Liver (tissue), 9 donors: ENCODE data around the gene RAB30. TPM values are rescaled to one million over a fixed set of nuclear protein-coding genes. Genes with fewer than 3 reads are reported as not detected.

Source experiments
- DNase-seq: peaks from one replicate; pipeline ENCODE4 v3.0.0-alpha.2; 2017; ENCODE audit warnings: low spot score
- H3K27ac ChIP-seq, 2 donors: one replicate each; pipeline ENCODE4 v1.7.0; 2013; ENCODE audit warnings: inconsistent platforms in 2 of 2, low read length in 2 of 2, control low read depth in 1 of 2, low read depth in 1 of 2, mild to moderate bottlenecking in 1 of 2
- H3K27me3 ChIP-seq, 4 donors: one replicate each; pipeline versions ENCODE4 v1.6.1 to v1.7.0; 2013; ENCODE audit warnings: low read length in 3 of 4, inconsistent platforms in 1 of 4, mild to moderate bottlenecking in 1 of 4, moderate library complexity in 1 of 4; ENCODE audit not compliant: control insufficient read depth in 4 of 4, insufficient read depth in 4 of 4
- H3K36me3 ChIP-seq, 4 donors: one replicate each; pipeline versions ENCODE4 v1.6.1 to v1.7.0; 2013; ENCODE audit warnings: low read length in 3 of 4, mild to moderate bottlenecking in 3 of 4, low read depth in 1 of 4, moderate library complexity in 1 of 4; ENCODE audit not compliant: control insufficient read depth in 4 of 4, insufficient read depth in 3 of 4
- H3K4me1 ChIP-seq, 4 donors: one replicate each; pipeline versions ENCODE4 v1.6.1 to v1.7.0; 2013; ENCODE audit warnings: low read length in 3 of 4, mild to moderate bottlenecking in 3 of 4, moderate library complexity in 1 of 4; ENCODE audit not compliant: control insufficient read depth in 4 of 4, insufficient read depth in 4 of 4
- H3K4me3 ChIP-seq, 3 donors: one replicate each; pipeline versions ENCODE4 v1.6.1 to v1.7.0; 2013; ENCODE audit warnings: low read length in 3 of 3, control low read depth in 1 of 3, low read depth in 1 of 3, mild to moderate bottlenecking in 1 of 3
- H3K9ac ChIP-seq, 2 donors: one replicate each; pipeline ENCODE4 v1.7.0; 2013; ENCODE audit warnings: low read length in 2 of 2, mild to moderate bottlenecking in 2 of 2, moderate library complexity in 2 of 2, control low read depth in 1 of 2, low read depth in 1 of 2
- H3K9me3 ChIP-seq, 4 donors: one replicate each; pipeline versions ENCODE4 v1.6.1 to v1.7.0; 2013; ENCODE audit warnings: low read length in 3 of 4; ENCODE audit not compliant: control insufficient read depth in 4 of 4
- EGR1 ChIP-seq, 2 donors: IDR thresholded peaks; 2 replicates each; pipeline ENCODE4 v1.6.1; 2016 to 2018; ENCODE audit warnings: antibody characterized with exemption in 2 of 2, low read depth in 2 of 2
- FOXA1 ChIP-seq: IDR thresholded peaks from 2 replicates; pipeline ENCODE4 v1.6.1; 2016; ENCODE audit warnings: antibody characterized with exemption
- FOXA2 ChIP-seq: IDR thresholded peaks from 2 replicates; pipeline ENCODE4 v1.6.1; 2016; ENCODE audit warnings: antibody characterized with exemption
- GABPA ChIP-seq, 2 donors: IDR thresholded peaks in 1 of 2; conservative IDR thresholded peaks in 1 of 2; 2 replicates each; pipeline ENCODE4 v1.6.1; 2016; ENCODE audit warnings: antibody characterized with exemption in 2 of 2, mild to moderate bottlenecking in 1 of 2, moderate library complexity in 1 of 2
- HNF4A ChIP-seq, 2 donors: conservative IDR thresholded peaks; 2 replicates each; pipeline ENCODE4 v1.6.1; 2016; ENCODE audit warnings: antibody characterized with exemption in 2 of 2, mild to moderate bottlenecking in 2 of 2
- HNF4G ChIP-seq: IDR thresholded peaks from 2 replicates; pipeline ENCODE4 v1.6.1; 2016; ENCODE audit warnings: antibody characterized with exemption
- JUND ChIP-seq, 2 donors: IDR thresholded peaks; 2 replicates each; pipeline ENCODE4 v1.6.1; 2016; ENCODE audit warnings: antibody characterized with exemption in 2 of 2
- NR2F2 ChIP-seq: IDR thresholded peaks from 2 replicates; pipeline ENCODE4 v1.6.1; 2016; ENCODE audit warnings: antibody characterized with exemption
- RAD21 ChIP-seq, 2 donors: IDR thresholded peaks; 2 replicates each; pipeline ENCODE4 v1.6.1; 2016; ENCODE audit warnings: antibody characterized with exemption in 2 of 2, mild to moderate bottlenecking in 2 of 2
- RXRA ChIP-seq, 2 donors: IDR thresholded peaks; 2 replicates each; pipeline ENCODE4 v1.6.1; 2017 to 2018; ENCODE audit warnings: antibody characterized with exemption in 2 of 2, mild to moderate bottlenecking in 1 of 2
- SP1 ChIP-seq: IDR thresholded peaks from 2 replicates; pipeline ENCODE4 v1.6.1; 2018; ENCODE audit warnings: antibody characterized with exemption, mild to moderate bottlenecking
- TAF1 ChIP-seq: conservative IDR thresholded peaks from 2 replicates; pipeline ENCODE4 v1.6.1; 2016; ENCODE audit warnings: antibody characterized with exemption, mild to moderate bottlenecking
- YY1 ChIP-seq: IDR thresholded peaks from 2 replicates; pipeline ENCODE4 v1.6.1; 2016; ENCODE audit warnings: antibody characterized with exemption, mild to moderate bottlenecking
- WGBS: extraction: QIAGEN DNeasy Blood & Tissue Kit; methylation state at CpG from one replicate; pipeline ENCODE4 v1.1.7; 2013; 5-methylcytosine and 5-hydroxymethylcytosine counted together
- polyA plus RNA-seq, 2 donors: library from polyadenylated mRNA; stranded (reverse) in 1 of 2; unstranded in 1 of 2; fragments of 200-250 nt in 1 of 2; fragments of >200 nt in 1 of 2; fragmentation: Nextera tagmentation in 1 of 2; extraction: Ambion mirVana in 1 of 2; gene quantifications; one replicate each; pipeline versions ENCODE4 v1.2.1 to v1.2.3, GENCODE V29; 2013 to 2015
- total RNA-seq, 2 donors: library from RNA; depleted of rRNA; stranded (reverse); fragments of >200 nt; gene quantifications; one replicate each; pipeline ENCODE4 v1.2.3, GENCODE V29; 2014
- TF ChIP-seq, protein P1 (sequence below): IDR thresholded peaks from 2 replicates; pipeline ENCODE4 v1.6.1; 2016; ENCODE audit warnings: antibody characterized with exemption, mild to moderate bottlenecking
- TF ChIP-seq, protein P2 (sequence below): IDR thresholded peaks from 2 replicates; pipeline ENCODE4 v1.6.1; 2016; ENCODE audit warnings: antibody characterized with exemption
- TF ChIP-seq, protein P3 (sequence below): IDR thresholded peaks from 2 replicates; pipeline ENCODE4 v1.6.1; 2016; ENCODE audit warnings: antibody characterized with exemption
- TF ChIP-seq, protein P4 (sequence below): fragments of 150-350 bp; IDR thresholded peaks from 2 replicates; pipeline ENCODE4 v1.5.1; 2017; ENCODE audit warnings: improper control_type of control experiment, low read depth, low read length; ENCODE audit not compliant: missing input control
- TF ChIP-seq, protein P5 (sequence below): IDR thresholded peaks from 2 replicates; pipeline ENCODE4 v1.6.1; 2016; ENCODE audit warnings: antibody characterized with exemption
- donor health status: healthy.
- donor health status: healthy.
- donor health status: healthy.
- donor health status: healthy.
- donor health status: healthy.

RAB30 gene
- total and polyA plus RNA-seq, 4 donors, result 2.4 to 5.4 (median 3.2) TPM

DNA sequence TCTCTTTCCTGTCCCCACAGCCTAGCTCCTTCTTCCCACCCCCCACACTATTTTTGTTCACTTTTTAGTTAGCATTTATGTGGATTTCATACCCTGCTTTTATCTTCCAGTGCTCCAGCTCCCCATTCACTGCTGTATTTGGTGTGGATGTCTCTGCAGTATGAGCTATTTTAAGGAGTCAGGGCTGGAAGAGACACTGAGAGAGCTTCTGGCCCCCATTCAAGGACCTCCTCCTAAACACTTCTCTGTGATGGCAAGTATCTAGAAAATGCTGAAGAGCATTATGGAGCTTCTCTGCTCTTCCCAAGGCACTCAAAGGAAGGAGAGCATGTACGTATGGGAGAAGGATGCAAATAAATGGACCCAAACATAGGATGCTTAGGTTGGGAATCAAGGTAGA is 79.5 kb downstream of the RAB30 start (continued):
- TF ChIP-seq, protein P1, sequence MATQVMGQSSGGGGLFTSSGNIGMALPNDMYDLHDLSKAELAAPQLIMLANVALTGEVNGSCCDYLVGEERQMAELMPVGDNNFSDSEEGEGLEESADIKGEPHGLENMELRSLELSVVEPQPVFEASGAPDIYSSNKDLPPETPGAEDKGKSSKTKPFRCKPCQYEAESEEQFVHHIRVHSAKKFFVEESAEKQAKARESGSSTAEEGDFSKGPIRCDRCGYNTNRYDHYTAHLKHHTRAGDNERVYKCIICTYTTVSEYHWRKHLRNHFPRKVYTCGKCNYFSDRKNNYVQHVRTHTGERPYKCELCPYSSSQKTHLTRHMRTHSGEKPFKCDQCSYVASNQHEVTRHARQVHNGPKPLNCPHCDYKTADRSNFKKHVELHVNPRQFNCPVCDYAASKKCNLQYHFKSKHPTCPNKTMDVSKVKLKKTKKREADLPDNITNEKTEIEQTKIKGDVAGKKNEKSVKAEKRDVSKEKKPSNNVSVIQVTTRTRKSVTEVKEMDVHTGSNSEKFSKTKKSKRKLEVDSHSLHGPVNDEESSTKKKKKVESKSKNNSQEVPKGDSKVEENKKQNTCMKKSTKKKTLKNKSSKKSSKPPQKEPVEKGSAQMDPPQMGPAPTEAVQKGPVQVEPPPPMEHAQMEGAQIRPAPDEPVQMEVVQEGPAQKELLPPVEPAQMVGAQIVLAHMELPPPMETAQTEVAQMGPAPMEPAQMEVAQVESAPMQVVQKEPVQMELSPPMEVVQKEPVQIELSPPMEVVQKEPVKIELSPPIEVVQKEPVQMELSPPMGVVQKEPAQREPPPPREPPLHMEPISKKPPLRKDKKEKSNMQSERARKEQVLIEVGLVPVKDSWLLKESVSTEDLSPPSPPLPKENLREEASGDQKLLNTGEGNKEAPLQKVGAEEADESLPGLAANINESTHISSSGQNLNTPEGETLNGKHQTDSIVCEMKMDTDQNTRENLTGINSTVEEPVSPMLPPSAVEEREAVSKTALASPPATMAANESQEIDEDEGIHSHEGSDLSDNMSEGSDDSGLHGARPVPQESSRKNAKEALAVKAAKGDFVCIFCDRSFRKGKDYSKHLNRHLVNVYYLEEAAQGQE, result no peak
- TF ChIP-seq EGR1 (IDR thresholded peaks at IDR 0.05; ENCODE audit: low read depth in 2 of 2) (no peak), JUND (IDR thresholded peaks at IDR 0.05) (no peak), HNF4G (no peak), TAF1 (no peak)

DNA sequence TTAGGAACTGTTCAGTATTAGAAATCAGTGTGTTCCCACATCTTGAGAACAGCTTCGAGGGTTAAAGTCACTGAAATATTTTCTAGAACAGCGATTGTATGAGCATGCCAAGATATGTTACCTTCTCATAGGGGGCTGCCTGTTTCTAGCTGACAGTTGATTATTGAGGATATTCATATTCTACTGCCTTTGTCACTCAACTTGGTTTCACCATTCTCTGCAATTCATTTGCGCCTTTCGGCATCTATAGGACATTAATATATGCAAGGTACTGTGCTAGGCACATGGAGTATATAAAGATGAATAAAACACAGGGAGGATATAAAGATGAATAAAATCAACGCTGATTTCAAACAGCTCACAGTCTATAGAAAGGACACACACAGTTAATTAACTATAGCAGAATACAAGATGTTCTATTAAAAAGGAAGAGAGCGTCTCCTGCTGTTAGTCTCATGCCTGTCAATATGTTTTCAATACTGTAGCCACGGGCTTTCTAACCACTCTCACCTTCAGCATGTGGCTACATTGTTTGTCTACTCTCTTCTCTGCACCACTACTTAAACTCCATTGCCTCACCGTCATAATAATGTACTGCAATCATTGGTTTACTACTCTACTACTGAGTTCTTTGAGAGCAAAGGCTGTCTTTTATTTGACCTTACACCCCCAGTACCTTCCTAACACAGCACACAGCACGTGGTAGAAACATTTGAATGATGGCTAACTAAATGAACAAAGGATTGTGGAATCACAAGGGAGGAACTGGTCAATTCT is 81.9 kb downstream of the RAB30 start:
- Histone ChIP-seq H3K4me3 (no peak overlapping the region), H3K27me3 (no peaks in the 10 kb centered on the region), H3K36me3 (peaks cover 0 to 18% (median 4%) of the 10 kb centered on the region in 4 donors), H3K27ac (no peak overlapping the region), H3K9ac (no peak overlapping the region), H3K4me1 (no peaks in the 10 kb centered on the region), H3K9me3 (no peaks in the 10 kb centered on the region)
- no peak for DNase-seq
- no peak for TF ChIP-seq TAF1
- TF ChIP-seq, protein P2, sequence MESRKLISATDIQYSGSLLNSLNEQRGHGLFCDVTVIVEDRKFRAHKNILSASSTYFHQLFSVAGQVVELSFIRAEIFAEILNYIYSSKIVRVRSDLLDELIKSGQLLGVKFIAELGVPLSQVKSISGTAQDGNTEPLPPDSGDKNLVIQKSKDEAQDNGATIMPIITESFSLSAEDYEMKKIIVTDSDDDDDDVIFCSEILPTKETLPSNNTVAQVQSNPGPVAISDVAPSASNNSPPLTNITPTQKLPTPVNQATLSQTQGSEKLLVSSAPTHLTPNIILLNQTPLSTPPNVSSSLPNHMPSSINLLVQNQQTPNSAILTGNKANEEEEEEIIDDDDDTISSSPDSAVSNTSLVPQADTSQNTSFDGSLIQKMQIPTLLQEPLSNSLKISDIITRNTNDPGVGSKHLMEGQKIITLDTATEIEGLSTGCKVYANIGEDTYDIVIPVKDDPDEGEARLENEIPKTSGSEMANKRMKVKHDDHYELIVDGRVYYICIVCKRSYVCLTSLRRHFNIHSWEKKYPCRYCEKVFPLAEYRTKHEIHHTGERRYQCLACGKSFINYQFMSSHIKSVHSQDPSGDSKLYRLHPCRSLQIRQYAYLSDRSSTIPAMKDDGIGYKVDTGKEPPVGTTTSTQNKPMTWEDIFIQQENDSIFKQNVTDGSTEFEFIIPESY, result no peak
- TF ChIP-seq RXRA (IDR thresholded peaks at IDR 0.05), result no peak
- TF ChIP-seq HNF4A (conservative IDR thresholded peaks at IDR 0.05), result no peak
- TF ChIP-seq FOXA2, result no peak
- no peak for TF ChIP-seq HNF4G
- TF ChIP-seq GABPA (IDR thresholded peaks at IDR 0.05 in 1 of 2, conservative IDR thresholded peaks at IDR 0.05 in 1 of 2), result no peak
- no peak for TF ChIP-seq NR2F2
- TF ChIP-seq, protein P3, sequence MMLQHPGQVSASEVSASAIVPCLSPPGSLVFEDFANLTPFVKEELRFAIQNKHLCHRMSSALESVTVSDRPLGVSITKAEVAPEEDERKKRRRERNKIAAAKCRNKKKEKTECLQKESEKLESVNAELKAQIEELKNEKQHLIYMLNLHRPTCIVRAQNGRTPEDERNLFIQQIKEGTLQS, result no peak
- TF ChIP-seq, protein P4, sequence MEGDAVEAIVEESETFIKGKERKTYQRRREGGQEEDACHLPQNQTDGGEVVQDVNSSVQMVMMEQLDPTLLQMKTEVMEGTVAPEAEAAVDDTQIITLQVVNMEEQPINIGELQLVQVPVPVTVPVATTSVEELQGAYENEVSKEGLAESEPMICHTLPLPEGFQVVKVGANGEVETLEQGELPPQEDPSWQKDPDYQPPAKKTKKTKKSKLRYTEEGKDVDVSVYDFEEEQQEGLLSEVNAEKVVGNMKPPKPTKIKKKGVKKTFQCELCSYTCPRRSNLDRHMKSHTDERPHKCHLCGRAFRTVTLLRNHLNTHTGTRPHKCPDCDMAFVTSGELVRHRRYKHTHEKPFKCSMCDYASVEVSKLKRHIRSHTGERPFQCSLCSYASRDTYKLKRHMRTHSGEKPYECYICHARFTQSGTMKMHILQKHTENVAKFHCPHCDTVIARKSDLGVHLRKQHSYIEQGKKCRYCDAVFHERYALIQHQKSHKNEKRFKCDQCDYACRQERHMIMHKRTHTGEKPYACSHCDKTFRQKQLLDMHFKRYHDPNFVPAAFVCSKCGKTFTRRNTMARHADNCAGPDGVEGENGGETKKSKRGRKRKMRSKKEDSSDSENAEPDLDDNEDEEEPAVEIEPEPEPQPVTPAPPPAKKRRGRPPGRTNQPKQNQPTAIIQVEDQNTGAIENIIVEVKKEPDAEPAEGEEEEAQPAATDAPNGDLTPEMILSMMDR, result no peak
- TF ChIP-seq, protein P1, result no peak
- TF ChIP-seq, protein P5, sequence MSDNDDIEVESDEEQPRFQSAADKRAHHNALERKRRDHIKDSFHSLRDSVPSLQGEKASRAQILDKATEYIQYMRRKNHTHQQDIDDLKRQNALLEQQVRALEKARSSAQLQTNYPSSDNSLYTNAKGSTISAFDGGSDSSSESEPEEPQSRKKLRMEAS, result no peak
- TF ChIP-seq FOXA1, result no peak
- TF ChIP-seq JUND (IDR thresholded peaks at IDR 0.05), result no peak
- no peak for TF ChIP-seq RAD21 (IDR thresholded peaks at IDR 0.05)
- no peak for TF ChIP-seq YY1
- TF ChIP-seq SP1, result no peak
- TF ChIP-seq EGR1 (IDR thresholded peaks at IDR 0.05; ENCODE audit: low read depth in 2 of 2), result no peak
- 89% methylated on average over 9 of the region's 9 CpGs for WGBS
